Ishikawa (cell line): ENCODE measurements around the gene KLF1.

Experiments used
- EP300 ChIP-seq: IDR thresholded peaks from 2 replicates; pipeline ENCODE4 v1.6.1; 2012; ENCODE audit warnings: borderline replicate concordance
- MAX ChIP-seq: IDR thresholded peaks from 2 replicates; pipeline ENCODE4 v1.6.1; 2012
- NFIC ChIP-seq: IDR thresholded peaks from 2 replicates; pipeline ENCODE4 v1.6.1; 2012

GRCh38 chr19:12867120-12868099 is 19.6 kb downstream of the KLF1 start:
- TF ChIP-seq EP300 (no peak), NFIC (no peak), MAX (no peak)
